Measurements from ENCODE around the gene RNF214.
"Not testable (repeated sequence)": the region's sequence is repeated elsewhere in the genome, so short reads cannot be mapped to it uniquely, and the experiment has no call there.

Gene RNF214

DNA sequence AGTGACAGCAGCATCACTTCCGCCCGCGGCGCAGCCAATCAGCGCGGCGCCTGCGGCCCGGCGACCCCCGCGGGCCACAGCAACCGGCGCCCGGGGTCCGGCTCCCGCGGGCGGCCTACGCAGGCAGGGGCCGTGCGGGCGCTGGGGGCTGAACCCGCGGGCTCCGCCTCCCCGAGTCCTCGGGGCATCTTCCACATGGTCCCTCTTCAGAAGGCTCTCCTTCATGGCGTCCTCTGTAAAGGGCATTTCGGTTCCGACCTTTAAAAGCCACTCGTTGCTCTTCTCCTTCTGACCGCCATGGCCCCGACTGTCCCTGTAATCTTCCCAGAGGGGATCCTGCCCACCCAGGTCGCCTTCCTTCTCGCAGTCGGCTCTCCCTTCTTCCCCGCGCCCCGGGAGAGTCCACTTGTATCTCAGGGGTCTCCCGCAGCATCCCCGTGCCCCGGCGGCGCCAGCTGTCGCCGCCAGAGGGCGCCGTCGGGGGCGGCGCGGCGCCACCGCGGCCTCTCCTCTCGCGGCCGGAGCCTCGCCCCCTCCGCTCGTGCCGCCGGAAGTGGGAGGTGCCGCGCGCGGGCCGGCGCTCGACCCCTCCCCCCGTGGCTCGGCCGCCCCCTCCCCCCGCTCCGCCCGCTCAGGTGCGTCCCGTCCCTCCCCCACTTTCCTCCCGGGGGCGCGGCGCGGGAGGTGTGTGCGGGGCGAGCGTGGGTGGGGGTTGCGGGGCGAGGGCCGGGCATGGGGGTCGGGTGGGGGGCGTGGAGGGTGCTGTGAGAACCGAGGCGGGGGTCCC is at the start of gene RNF214:
RNF214 (plus strand) TSS at position 580 of the 787 bp plus-strand sequence. CDS start 1,602 bp downstream, outside the sequence.
- peak; percentile 77 to 80 for DNase-seq

DNA sequence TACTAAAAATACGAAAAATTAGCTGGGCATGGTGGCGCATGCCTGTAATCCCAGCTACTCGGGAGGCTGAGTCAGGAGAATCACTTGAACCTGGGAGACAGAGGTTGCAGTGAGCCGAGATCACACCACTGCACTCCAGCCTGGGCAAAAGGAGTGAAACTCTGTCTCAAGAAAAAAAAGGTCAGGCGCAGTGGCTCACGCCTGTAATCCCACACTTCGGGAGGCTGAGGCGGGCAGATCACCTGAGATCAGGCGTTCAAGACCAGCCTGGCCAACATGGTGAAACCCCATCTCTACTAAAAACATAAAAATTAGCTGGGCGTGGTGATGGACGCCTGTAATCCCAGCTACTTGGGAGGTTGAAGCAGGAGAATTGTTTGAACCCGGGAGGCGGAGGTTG is 49.3 kb upstream of the RNF214 start:
- DNase-seq: not testable (repeated sequence)

DNA sequence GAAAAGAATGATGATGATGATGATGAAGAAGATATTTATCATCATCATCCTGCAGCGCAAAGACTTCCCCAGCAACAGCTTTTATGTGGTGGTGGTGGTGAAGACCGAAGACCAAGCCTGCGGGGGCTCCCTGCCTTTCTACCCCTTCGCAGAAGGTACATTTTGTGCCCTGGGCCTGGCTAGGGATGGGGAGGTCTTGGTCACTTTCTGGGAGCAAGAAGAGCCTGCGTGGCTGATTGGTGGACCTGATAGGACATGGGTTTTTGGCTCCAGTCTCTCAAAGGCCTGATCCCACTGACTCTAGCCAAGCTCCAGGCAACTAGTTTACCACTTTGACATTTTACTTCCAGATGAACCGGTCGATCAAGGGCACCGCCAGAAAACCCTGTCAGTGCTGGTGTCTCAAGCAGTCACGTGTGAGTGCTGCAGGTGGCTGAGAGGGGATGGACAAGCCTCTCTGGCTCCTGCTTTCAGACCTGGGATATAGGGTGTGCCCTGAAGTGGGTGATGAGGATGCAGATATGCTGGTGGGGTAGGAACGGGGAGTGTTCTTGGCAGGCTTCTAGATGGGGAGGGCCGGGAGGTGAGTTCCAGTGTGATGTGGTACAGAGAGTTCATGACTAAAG is 48.6 kb upstream of the RNF214 start:
- no peak for DNase-seq

DNA sequence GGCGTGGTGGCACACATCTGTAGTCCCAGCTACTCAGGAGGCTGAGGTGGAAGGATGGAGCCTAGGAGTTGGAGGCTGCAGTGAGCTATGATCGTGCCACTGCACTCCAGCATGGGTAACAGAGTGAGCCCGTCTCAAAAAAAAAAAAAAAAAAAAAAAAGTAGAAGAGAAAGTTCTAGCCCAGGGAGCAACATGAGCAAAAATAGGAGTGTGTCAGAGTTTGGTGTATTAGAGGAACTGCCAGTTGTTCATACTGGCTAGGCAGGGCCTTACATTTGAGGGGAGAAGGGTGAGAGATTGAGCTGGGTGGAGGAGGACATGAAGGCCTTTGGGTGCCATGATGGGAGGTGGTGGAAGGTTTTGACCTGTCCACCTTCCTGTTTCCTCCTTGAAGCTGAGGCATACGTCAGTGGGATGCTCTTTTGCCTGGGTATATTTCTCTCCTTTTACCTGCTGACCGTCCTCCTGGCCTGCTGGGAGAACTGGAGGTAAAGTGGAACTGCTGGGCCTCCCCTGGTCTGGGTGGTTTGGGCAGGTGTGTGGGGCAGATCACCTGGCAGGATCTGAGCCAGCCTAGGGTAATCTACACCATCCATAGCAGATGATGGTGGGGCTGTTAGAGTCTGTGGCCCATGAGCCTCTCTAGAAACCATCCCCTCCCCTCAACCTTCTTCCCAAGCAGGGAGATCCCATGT is 46.6 kb upstream of the RNF214 start:
- DNase-seq: no peak

GRCh38 chr11:117186431-117186761 is 46.1 kb upstream of the RNF214 start:
- no peak for DNase-seq

DNA sequence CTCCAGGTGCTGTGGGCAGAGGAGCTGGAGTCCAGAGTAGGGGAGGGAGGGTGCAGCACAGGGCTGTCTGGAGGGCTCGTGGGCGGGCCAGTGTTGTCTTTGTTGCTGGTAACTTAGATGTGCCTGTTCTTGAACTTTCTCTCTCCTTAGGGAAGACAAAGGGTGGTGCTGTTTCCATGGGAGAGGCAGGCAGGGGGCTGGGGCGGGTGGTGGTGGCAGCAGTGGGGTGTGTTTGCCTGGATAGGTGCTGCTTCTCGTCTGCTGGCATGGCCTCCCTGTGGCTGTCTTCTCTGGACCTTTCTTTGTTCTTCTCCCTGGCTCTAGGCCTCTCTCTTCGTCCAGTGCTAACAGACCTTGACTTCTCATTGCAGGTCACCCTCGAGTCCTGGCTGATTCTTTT is 45.5 kb upstream of the RNF214 start:
- no peak for DNase-seq

DNA sequence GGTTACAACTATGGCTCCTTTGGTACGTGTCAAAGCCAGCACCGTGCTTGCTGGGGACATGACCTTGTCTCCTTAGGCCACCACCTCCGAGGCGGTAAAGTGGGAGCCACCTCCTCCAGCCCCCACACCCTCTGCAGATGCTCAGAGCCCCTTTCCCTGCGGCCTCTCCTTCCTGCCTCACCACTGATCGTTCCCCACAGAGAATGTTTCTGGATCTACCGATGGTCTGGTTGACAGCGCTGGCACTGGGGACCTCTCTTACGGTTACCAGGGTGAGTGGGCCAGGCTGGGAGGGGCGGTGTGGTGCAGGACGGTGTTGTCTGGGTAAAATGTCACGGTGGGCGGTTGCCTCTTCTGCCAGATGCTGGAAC is 45.1 kb upstream of the RNF214 start:
- DNase-seq: no peak

GRCh38 chr11:117187799-117188481 is 44.5 kb upstream of the RNF214 start:
- DNase-seq: no peak

DNA sequence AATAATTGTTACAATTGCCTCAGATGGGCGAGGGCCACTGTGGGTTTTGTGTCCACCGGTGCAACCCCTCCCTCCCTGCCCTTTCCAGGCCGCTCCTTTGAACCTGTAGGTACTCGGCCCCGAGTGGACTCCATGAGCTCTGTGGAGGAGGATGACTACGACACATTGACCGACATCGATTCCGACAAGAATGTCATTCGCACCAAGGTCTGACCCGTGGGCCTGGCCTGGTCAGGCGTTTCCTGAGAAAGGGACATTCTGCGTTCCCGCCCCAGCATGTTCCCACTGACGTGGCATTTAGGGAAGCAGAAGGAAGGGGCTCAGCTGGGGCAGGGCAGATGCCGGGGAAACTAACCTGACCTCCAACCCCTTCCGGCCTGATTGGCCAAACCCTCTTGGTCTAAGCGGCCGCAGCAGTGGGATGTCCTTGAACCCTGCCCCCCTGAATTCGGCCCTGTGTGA is 43.8 kb upstream of the RNF214 start:
- DNase-seq: no peak

- DNase-seq: no peak
Measured at GRCh38 chr11:117189191-117189940, 43.1 kb upstream of the RNF214 start.

DNA sequence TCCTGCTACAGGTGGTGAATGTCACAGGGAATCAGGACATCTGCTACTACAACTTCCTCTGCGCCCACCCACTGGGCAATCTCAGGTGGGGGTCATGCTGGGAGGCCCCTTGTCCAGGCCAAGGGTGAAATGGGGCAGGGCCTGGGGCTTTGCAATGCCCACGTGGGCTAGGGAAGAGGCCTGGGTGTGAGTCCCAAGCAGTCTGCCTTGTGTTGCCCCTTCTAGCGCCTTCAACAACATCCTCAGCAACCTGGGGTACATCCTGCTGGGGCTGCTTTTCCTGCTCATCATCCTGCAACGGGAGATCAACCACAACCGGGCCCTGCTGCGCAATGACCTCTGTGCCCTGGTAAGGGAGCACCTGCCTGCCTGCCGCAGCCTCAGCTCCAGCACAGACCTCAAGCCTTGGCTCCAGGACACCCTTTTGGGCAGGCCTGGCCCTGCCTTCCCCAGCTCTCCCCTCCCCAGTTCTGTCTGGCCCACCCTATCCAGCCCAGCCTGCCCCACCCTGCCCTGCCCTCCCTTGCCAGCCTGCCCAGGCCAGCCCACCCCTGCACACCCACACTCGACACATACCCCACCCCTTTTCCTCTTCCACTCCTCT is 42.4 kb upstream of the RNF214 start:
- DNase-seq: no peak

- DNase-seq: no peak
Measured at GRCh38 chr11:117191680-117192400, 40.6 kb upstream of the RNF214 start.

GRCh38 chr11:117192401-117192875 is 40.0 kb upstream of the RNF214 start:
- DNase-seq: no peak

DNA sequence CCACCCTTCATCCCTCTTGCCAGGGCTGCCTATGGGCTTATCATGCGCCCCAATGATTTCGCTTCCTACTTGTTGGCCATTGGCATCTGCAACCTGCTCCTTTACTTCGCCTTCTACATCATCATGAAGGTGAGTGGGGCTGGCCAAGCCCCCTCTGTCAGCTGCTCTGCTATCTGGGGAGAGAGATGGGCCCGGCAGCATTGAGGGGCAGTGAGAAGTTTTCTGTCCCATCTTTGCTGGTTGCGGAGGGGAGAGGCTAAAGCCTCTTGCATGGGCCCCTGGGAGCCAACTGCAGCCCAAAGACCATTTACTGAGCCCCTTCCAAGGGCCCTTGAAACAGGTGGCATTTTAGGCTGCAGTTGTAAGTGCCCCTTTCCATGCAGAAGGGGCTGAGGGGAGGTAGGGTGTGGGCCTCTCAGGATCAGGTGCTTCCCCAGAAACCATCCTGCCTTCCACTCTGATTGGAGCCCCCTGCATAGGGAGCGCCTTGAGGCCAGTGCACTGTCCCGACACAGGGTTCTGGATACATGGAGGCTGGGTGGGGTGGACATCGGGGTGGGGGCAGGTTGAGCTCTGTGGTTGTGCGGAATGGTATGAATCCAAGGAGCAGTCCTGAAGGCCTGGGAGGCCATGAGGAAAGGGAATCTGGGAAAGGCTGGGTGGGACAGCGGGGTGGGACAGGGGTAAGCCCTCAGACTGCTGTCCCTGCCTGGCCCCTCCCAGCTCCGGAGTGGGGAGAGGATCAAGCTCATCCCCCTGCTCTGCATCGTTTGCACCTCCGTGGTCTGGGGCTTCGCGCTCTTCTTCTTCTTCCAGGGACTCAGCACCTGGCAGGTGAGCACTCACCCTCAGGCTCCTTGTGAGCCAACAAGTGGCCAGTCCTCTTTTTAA is 39.1 kb upstream of the RNF214 start:
- no peak for DNase-seq

DNA sequence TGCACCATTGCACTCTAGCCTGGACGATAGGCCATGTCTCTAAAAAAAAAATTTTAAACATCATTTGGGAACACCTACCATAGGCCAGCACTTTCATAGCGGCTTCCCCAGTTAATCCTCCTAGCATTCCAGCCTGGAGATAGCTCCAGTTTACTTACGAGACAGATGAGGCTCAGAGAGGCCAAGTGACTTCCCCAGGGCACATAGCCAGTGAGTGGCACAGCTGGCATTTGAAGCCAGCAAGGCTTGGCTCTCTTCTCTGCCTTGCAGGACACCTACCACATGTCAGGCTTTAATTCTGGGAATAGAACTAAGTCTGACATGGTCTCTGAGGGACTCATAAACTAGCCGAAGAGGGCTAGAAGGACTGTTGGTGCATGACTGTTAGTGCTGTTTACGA is 38.2 kb upstream of the RNF214 start:
- no peak for DNase-seq

DNA sequence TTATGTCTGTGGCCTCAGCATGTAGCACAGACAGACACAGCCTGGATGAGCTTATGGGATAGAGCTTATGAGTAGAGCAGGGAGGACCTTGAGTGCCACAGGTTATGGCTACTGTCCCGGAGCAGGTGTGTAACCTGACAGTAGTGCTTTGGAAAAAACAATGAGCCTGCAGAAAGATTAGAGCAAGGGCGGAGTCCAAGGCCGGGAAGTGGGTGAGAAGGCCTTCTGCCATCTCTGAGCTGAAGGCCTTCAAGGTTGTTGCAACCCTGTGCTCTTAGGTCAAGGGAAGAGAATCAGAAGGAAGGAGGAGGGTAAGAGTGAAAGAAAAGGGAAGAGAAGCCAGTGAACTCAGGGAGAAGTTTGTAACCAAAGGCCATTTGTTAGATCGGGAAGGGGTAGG is 37.2 kb upstream of the RNF214 start:
- no peak for DNase-seq

DNA sequence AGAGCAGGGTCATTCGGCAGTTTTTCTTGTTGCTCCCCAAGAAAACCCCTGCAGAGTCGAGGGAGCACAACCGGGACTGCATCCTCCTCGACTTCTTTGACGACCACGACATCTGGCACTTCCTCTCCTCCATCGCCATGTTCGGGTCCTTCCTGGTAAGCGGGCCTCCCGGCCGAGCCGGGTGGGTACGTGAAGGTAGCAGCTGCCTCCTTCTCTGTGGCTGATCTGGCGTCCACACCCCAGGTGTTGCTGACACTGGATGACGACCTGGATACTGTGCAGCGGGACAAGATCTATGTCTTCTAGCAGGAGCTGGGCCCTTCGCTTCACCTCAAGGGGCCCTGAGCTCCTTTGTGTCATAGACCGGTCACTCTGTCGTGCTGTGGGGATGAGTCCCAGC is 36.7 kb upstream of the RNF214 start:
- no peak for DNase-seq

- no peak for DNase-seq
Measured at GRCh38 chr11:117197006-117197405, 35.5 kb upstream of the RNF214 start.

DNA sequence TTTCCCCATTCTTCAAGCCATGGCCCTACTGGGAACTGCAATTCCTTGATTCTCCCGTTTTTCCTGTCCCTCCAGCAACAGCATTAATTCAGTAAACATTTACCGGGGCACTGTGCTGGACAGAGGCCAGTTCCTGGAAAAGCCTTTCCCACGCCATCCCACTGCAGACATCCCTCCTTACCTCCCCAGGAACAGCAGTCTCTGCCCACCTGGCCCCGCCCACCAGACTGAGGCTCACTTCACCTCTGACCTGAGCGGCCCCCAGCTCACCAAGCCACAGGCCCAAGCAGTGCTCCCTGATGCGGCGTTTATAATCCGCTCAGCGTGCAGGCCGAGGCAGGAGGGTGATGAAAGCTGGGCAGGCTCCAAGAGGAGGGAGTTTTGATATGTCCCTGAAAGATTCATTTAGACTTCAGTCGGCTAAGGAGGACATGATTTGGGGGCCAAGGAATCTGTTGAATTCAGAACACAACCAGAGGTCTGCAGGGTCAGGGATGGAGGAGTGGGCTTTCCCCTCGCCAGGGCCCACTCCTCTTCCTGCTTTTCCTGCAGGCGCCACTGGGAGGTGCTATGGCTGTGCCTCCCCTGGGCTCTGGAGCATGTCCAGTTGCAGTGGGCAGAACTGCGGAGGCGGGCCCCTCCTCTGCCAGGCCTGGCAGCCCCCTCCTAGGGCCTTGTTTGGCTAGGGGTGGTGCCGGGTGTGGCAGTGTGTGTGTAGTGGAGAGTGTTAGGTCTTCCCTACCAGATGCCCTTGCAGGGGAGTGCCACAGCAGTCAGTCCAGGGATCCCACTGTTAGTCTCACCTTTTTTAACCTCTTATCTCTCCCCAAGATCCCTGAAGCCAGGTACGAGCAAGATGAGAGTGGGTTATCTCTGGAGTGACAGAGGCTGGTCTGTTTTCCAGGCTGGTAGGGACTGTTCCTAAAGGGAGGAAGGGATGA is 34.7 kb upstream of the RNF214 start:
- no peak for DNase-seq
